ENCODE measurements around the gene C10orf143. TPM values are rescaled to one million over a fixed set of nuclear protein-coding genes. Genes with fewer than 3 reads are reported as not detected.
A peak's percentile ranks its signal among the peaks of the same experiment; 100 is the strongest.

Gene C10orf143
- total RNA-seq, 2 donors from 2014 or later, result 0.93 to 1.7 TPM

DNA sequence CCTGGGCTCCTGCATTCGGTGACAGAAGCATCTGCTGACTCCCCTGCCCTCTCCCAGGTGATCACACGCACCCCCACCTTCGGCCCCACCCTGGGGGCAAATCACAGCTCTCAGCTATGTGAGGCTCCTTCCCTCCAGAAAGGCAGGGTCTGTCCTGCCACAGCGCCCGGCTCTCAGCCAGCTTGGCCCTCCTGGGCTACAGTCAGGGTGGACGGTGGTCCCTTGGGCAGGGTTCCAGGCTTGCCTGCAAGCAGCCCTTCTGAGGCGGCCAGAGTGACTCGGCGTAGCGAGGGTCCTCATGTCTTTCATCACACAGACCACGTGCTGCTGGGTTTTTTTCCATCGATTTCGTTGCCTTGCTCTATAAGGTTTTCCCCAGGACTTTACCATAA is 93.0 kb downstream of the C10orf143 start:
- no peaks in the 10 kb centered on the region for H3K9me3 ChIP-seq
- H3K27ac ChIP-seq, result no peak overlapping the region

DNA sequence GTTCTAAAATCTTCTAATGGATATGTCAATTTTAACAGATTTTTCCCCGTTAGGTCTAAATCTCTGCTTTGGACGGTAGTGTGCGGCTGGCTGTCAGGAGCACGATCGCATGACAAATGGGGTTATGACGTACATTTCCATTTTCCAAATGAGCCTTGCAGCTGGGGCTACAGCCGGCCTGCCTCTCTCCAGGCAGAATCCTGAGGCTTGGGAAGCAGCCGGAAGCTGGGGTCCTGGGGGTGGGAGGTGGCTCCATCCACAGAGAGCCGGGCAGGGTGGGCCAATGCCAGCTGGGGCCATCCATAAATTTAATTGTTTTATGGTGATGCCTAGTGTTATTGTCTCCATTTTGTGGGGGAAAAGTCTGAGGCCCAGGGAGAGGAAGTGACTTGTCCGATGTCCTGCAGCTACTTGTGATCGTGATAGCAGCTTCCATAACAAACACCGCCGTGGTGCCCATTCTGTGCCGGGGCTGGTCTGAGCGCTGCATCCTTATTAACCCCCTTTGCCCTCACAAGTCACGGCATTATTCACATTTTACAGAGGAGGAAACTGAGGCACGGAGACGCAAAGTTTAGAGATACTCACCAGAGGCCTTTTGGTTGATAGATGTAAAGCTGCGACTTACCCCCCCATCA is 93.5 kb downstream of the C10orf143 start:
- Histone ChIP-seq H3K27me3 (no peaks in the 10 kb centered on the region), H3K36me3 (no peaks in the 10 kb centered on the region), H3K4me3 (no peak overlapping the region), H3K4me1 (no peaks in the 10 kb centered on the region), H3K9me3 (no peaks in the 10 kb centered on the region), H3K27ac (no peak overlapping the region)
- DNase-seq (ENCODE audit: low spot score), result peak; percentile 38
- TF ChIP-seq, protein P1, sequence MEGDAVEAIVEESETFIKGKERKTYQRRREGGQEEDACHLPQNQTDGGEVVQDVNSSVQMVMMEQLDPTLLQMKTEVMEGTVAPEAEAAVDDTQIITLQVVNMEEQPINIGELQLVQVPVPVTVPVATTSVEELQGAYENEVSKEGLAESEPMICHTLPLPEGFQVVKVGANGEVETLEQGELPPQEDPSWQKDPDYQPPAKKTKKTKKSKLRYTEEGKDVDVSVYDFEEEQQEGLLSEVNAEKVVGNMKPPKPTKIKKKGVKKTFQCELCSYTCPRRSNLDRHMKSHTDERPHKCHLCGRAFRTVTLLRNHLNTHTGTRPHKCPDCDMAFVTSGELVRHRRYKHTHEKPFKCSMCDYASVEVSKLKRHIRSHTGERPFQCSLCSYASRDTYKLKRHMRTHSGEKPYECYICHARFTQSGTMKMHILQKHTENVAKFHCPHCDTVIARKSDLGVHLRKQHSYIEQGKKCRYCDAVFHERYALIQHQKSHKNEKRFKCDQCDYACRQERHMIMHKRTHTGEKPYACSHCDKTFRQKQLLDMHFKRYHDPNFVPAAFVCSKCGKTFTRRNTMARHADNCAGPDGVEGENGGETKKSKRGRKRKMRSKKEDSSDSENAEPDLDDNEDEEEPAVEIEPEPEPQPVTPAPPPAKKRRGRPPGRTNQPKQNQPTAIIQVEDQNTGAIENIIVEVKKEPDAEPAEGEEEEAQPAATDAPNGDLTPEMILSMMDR (IDR thresholded peaks at IDR 0.05), result no peak

More for the DNA sequence above, 93.0 kb downstream of the C10orf143 start:
- no peaks in the 10 kb centered on the region for H3K27me3 ChIP-seq
- TF ChIP-seq, protein P1 (IDR thresholded peaks at IDR 0.05), result no peak
- no peaks in the 10 kb centered on the region for H3K4me1 ChIP-seq
- H3K36me3 ChIP-seq, result no peaks in the 10 kb centered on the region
- H3K4me3 ChIP-seq, result no peak overlapping the region
- DNase-seq (ENCODE audit: low spot score), result peak; percentile 46

DNA sequence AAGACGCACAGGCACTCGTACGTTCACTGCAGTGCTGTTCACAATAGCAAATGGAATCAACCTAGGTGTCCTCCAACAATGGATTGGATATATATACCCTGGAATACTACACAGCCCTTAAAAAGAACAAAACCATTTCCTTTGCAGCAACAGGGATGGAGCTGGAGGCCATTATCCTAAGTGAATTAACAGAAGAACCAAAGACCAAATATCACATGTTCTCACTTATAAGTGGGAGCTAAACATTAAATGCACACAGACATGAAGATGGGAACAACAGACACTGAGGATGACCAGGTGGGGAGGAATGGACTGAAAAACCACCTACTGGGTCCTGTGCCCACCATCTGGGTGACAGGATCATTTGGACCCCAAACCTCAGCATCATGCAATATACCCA is 94.5 kb downstream of the C10orf143 start:
- DNase-seq (ENCODE audit: low spot score), result no peak
- no peaks in the 10 kb centered on the region for H3K4me1 ChIP-seq
- H3K4me3 ChIP-seq, result no peak overlapping the region
- no peaks in the 10 kb centered on the region for H3K9me3 ChIP-seq
- H3K36me3 ChIP-seq, result no peaks in the 10 kb centered on the region
- no peaks in the 10 kb centered on the region for H3K27me3 ChIP-seq
- no peak overlapping the region for H3K27ac ChIP-seq
- TF ChIP-seq, protein P1 (IDR thresholded peaks at IDR 0.05), result no peak

DNA sequence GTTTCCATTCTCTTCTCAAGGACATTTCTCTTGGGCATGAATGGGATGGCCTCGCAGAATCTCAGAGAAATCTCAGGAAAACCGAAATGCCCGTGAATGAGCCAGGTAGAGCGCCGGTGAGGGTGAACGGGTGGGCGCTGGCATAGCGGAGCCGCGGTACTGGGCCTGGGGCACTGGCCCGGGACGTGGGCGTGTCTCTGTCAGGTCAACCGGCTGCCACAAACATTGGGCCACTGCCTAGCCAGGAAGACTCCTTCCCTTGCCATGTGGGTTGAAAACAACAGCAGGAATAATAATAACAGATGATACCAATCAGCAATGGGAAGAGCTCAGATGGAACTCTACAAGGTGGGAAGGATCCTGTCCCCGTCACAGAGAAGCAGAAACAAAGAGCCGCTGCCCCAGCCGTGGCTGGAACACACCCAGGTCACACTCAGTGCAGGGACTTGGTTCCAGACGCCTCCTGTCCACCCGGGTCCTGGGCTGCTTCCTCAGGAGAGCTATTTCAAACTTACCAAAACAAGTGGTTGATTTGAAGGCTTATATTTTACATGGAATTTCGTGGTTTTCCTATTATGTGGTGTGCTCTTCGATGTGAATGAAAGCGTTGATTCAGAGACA is 95.4 kb downstream of the C10orf143 start:
- Histone ChIP-seq H3K27ac (no peak overlapping the region), H3K27me3 (no peaks in the 10 kb centered on the region), H3K9me3 (no peaks in the 10 kb centered on the region), H3K36me3 (no peaks in the 10 kb centered on the region), H3K4me1 (no peaks in the 10 kb centered on the region), H3K4me3 (no peak overlapping the region)
- peak; percentile 36 for DNase-seq (ENCODE audit: low spot score)
- TF ChIP-seq, protein P1 (IDR thresholded peaks at IDR 0.05), result no peak

DNA sequence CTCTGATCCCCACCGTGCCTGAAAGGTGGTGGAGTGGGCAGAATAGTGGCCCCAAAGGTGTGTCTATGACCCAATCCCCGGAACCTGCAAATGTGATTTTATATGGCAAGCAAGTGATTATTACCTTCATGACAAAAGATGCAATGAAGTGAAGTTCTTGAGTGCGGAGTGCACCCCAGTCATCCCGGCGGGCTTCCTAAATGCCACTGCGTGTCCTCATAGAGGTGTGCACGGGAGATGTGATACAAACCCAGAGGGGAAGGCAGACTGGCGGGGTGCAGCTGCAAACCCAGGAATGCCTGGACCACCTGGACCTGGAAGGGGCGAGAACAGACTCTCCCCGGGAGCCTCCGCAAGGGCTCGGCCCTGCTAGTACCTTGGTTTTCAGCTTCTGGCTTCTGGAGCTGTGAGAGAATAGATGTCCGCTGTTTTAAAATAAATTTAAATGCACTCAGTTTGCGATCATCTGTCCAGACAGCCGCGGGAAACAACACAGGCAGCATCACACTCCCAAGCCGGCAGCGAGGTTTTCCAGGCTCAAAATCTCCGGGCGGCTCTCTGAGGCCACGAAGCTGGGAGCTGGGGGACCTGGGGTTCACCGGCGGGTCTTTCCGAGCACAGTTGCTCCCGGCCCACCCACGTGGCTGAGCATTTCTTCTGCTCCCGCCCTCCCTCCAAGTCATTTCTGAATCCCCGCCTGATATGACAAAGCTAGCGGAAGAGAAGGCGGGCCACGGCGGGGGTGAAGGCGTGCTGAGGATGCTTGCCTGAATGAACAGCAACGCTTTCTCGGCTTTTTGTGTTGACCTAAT is 96.2 kb downstream of the C10orf143 start:
- Histone ChIP-seq H3K4me3 (no peak overlapping the region), H3K4me1 (no peaks in the 10 kb centered on the region), H3K9me3 (no peaks in the 10 kb centered on the region), H3K36me3 (no peaks in the 10 kb centered on the region), H3K27ac (no peak overlapping the region), H3K27me3 (no peaks in the 10 kb centered on the region)
- TF ChIP-seq, protein P1 (IDR thresholded peaks at IDR 0.05), result no peak
- peak; percentile 40 for DNase-seq (ENCODE audit: low spot score)

Other genes with a start within 250 kb of the C10orf143 start
- 1 to 10 TPM; 5.8 to 6.9 TPM for gene EBF3, start 146.6 kb downstream of the C10orf143 start, total RNA-seq
- gene GLRX3, start 25.6 kb upstream of the C10orf143 start, total RNA-seq, result 10 to 100 TPM; 38.9 to 49.5 TPM

Measured in right atrium auricular region (tissue), 2 donors.